GM21367 (cell line): Measurements from ENCODE around the gene CAAP1.
A peak's percentile ranks its signal among the peaks of the same experiment; 100 is the strongest.
"Not testable (repeated sequence)": the region's sequence is repeated elsewhere in the genome, so short reads cannot be mapped to it uniquely, and the experiment has no call there.

ENCODE experiments used
- ATAC-seq: cut with Tn5 transposase; IDR thresholded peaks from one replicate; pipeline ENCODE4 v1.9.1; 2021; ENCODE audit not compliant: unreplicated experiment

The CAAP1 gene

DNA sequence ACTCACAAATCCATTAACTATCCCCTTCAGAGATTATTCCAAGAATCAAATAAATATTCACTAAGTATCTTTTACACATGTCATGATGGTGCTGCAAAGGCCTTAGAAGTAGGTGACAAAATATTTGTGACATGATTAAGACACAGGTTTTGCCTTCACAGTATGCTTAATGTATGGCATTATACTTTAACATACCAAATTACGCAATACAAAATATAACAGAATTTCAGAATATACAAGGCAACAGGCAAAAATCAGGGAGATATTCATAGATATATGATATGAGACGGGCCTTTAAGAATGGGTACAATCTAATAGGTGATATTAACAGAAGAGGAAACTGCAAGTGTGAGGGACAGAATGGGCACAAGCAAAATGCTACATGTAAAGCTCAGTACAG, 41.6 kb downstream of the CAAP1 start:
- ATAC-seq = no peak

DNA sequence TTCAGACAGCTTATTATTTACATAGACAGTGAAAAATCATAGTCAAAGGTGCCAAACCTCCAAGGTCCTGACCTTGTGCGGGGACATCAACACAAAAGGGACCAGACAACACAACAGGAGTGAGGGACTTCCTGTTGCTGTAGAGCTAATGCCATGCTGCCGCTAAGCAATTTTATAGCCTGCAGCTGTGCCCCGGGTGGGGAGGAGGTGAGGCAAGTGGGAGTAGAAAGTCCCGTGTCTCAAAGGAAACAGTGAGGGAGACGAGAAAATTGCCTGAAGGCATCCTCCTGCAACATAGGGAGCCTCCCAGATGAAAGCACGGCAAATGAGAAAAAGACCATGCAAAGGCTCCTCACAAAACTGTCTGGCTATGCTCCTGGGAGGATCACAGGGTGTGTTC, 58.8 kb downstream of the CAAP1 start:
- ATAC-seq = no peak

DNA sequence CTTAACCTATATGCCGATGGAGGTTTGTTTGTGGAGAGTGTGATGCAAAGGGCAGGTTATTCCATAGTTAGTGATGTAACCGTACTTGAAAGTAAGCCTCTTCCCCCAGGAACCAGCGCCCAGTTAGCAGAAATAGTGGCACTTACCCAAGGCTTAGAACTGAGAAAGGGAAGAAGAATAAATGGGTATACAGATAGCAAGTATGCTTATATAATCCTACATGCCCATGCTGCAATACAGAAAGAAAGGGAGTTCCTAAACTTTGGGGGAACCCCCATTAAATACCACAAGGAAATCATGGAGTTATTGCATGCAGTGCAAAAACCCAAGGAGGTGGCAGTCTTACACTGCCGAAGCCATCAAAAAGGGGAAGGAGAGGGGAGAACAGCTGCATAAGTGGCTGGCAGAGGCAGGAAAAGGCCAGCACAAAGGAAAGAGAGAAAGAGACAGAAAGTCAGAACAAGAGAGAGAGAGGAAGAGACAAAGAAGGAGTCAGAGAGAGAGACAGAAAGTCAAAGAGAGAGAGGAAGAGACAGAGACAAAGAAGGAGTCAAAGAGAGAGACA, 64.1 kb downstream of the CAAP1 start:
- not testable (repeated sequence) for ATAC-seq

DNA sequence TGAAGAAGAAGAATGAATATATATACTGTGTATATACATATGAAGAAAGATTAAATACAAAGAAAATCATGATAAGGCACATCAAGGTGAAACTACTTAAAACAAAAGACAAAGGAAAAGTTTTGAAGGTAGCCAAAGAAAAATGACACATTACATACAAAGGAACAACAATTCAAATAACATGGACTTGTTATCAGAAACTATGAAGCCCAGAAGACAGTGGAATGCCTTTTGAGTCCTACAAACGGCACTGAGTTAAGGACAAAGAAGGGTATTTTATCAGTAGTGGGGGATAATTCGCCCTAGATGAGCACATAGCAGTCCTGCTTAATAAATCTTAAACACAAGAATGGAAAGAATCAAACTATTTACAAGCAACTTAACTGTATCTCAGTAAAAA, 77.8 kb downstream of the CAAP1 start:
- no peak for ATAC-seq

DNA sequence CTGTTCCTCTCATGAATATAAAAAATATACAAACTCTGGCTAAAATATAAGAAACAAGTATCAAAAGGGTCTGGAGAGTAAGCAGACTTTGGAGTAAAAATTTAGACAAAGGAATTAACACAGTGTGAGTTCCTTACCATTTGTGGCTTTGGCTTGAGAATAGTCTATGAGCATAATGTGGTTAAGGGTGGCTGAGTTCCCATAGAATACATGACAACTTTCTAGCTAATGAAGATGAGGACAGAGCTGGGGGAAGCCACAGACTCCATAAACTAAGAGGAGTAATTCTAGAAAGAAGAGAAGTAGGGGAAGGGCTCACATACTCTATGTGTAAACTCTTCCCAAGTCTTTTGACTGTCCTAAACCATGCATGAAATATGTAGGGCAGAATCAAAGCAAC, 79.4 kb downstream of the CAAP1 start:
- no peak for ATAC-seq

DNA sequence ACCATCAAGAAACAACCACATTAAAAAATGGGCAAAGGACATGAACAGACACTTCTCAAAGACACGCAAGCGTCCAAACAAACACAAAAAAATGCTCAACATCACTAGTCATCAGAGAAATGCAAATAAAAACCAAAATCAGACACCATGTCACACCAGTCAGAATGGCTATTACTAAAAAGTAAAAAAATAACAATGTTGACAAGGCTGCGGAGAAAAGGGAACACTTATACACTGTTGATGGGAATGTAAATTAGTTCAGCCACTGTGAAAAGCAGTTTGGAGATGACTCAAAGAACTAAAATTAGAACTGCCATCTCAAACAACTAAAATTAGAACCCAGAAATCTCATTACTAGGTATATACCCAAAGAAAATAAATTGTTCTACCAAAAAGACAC, 80.4 kb downstream of the CAAP1 start:
- no peak for ATAC-seq

DNA sequence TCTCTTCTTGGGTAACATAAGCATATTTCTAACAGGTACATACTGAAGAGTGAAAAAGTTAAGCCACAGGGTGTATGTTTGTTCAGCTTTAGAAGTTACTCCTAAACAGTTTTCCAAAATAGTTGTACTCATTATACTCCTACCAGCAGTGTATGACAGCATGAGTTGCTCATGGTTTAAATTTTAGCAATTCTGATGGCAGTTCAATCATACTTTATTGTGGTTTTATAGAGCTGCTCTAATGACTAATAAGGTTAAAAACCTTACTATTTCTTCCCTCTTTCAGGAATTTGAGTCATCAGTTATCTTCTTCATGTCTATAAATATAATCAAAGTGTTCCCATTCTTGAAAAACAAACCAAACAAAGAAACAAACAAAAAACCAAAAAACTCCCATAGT, 81.5 kb downstream of the CAAP1 start:
- no peak for ATAC-seq

DNA sequence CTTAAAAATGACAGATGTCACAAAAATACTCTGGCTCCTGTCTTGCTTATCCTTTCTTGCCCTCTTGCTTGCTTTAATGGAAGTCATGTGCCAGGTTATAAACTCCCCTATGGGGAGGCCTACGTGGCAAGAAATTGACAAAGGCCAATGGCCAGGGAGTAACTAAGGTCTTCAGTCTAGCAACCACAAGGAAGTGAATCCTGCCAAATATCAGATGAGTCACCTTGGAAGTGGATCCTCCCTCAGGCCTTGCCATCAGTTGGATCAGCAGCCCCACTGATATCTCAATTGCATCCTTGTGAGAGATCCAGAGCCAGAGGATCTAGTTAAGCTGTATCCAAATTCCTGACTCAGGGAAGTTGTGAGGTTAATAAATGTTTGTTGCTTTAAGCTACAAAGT, 82.8 kb downstream of the CAAP1 start:
- no peak for ATAC-seq

DNA sequence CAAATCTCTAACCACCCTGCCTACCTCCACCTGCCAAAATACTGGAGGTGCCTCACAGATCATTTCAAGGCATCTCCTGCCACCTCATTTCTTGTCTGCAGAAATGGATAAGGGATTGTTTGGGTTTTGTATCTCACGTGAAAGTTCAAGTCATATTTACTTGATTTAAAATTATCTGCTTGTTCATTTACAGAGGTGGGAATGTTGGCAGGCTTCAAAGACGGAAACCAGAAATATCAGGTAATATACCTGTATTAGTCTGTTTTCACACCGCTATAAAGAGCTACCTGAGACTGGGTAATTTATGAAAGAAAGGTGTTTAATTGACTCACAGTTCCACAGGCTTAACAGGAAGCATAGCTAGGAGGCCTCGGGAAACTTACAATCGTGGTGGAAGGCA, 85.4 kb downstream of the CAAP1 start:
- no peak for ATAC-seq

DNA sequence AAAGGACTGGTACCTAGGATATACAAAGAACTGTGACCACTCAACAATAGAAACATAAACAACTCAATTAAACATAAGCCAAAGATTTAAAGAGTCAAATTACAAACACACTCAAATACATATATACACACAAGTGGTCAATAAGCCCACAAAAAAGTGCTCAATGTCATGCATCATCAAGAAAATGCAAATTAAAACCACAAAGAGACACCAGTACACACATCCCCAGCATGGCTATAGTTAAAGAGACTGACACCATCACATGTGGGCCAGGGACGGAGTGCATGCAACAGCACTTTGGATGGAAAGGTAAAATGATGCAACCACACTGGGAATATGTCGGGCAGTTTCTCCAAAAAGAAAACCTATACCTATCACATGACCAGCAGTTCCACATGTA, 89.7 kb downstream of the CAAP1 start:
- ATAC-seq = peak; percentile 53

DNA sequence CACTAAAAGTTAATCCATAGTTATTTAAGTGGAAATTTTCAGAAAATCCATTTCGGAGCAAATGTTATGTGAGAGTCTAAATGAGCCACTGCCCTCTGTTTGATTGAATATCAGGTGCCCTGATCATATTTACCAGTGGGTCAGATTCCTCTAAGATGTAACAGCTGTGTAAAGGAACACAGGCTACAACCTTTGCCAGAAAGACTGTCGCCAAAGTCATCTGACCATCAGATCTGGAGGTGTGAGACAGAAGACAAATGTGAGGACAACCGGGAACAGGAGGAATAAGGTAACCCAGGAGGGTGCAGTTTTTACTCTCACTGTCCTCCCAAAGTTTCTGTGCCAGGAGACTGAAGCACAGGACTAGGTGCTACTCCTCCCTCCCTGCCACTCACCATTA, 90.8 kb downstream of the CAAP1 start:
- no peak for ATAC-seq

DNA sequence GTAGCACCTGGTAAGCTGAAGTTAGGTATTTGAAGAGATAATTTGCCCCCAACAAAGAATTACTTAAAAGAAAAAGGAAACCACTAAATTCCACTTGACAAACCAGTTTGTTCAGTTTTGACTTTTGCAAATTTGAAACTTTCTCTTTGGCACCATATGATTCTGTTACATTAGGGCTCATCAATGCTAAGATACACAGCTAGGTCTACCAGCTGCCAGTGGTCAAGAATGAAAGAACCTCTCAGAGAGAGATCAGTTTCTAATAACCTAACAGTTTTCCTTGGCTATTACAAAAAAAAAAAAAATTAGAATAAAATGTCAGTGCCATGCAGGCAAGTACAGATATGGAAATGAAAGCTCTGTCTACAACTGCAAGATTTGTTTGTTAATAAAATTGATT, 92.3 kb downstream of the CAAP1 start:
- ATAC-seq = no peak

DNA sequence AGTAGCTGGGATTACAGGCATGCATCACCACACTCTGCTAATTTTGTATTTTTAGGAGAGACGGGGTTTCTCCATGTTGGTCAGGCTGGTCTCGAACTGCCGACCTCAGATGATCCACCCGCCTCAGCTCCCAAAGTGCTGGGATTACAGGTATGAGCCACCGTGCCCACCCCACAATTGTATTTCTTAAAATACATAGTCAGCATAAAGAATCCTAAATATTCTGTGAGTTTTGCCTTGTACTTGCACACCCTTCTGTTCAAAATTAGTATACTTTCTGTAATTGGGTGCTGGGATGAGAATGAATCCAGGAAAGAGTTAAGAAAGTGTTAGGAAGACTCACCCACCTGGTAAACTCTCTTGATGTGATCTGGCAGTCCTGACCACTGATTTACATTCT, 101.3 kb downstream of the CAAP1 start:
- ATAC-seq = no peak
